Raji (cell line): ENCODE data around the gene SLC8A3.

Experiments used
- POLR2A ChIP-seq: IDR thresholded peaks from 2 replicates; pipeline ENCODE4 v1.6.1; 2011; ENCODE audit warnings: low read depth, low read length, control low read depth; ENCODE audit not compliant: insufficient read depth

SLC8A3 gene

GRCh38 chr14:70177081-70177800, 11.5 kb downstream of the SLC8A3 start:
- TF ChIP-seq POLR2A, result no peak

- no peak for TF ChIP-seq POLR2A
Measured at GRCh38 chr14:70173569-70173968, 15.2 kb downstream of the SLC8A3 start.

- TF ChIP-seq POLR2A, result no peak
Measured at GRCh38 chr14:70171726-70172125, 17.0 kb downstream of the SLC8A3 start.

GRCh38 chr14:70170976-70171375, 17.8 kb downstream of the SLC8A3 start:
- TF ChIP-seq POLR2A, result no peak

DNA sequence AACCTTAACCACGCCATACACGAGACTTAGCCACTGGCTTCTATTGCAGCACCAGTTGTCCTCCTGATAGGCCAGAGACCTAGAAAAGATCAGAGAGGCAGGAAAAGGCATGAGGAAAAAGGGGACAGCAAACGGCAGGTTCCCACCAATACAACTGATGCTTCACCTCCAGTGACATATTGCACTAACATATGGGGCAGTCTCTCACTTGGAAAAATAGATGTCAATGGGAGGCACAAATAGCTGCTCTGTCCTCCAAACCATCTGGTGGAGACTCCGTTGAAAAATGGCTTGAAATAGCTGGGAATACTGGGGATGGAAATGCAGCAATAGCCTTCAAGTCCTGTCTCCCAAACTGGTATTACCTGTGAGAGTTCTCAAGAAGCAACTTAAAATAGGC, 20.3 kb downstream of the SLC8A3 start:
- no peak for TF ChIP-seq POLR2A

GRCh38 chr14:70166530-70167203, 22.1 kb downstream of the SLC8A3 start:
- TF ChIP-seq POLR2A, result no peak

DNA sequence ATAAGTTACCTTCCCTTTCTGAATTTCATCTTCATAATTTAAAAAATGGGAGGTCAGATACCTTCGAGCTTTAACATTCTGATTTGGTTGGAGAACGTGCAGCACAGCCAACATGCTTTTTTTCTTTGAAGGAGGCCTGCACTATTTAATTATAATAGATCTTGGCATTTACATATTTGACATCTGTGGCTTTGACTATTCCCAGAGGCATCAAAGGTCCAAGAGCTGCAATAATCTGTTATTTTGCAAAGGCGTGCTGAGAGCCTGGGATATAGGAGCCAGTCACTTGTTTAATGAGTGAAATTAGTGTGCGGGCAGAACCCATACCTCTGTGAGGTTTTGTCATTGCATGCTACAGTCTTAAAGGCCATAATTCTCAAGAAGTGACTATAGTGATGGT, 26.4 kb downstream of the SLC8A3 start:
- no peak for TF ChIP-seq POLR2A

DNA sequence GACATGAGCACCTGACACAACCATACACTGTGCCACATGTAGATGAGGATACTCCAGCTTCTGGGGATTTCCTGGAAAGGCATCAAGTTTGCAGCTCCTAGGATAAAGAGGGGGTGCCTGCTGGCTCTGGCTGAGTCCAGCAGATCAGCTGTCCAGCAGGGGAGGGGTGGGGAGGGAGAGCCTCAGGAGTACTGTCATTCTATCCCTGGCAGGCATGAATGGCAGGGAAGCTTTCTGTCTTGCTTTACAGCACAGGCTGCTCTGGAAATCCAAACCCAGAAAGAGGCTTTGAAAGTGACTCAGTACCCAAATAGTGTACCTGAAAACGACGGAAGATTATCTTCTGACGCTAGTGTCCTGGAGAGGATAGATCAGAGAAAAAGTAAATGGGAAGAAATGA, 32.2 kb downstream of the SLC8A3 start:
- no peak for TF ChIP-seq POLR2A

DNA sequence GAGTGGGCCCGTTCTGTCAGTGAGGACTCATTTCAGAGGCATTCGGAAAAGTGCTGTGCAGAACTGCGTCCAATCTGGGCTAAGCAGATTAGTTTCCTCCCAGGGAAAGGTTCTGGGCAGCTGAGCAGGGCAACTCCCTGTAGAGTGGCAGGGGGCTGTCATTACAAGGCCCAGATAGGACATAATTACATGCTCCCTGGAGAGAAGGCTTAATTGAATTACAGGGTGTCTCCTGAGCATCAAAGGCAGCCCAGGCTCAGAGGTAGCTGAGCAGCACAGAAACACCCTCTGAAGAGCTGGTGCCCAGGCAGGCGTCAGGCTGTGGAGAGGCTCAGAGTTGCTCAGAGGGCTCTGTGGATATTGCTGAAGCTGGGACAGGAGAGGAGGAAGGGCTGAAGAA, 36.0 kb downstream of the SLC8A3 start:
- no peak for TF ChIP-seq POLR2A

- TF ChIP-seq POLR2A, result no peak
Measured at GRCh38 chr14:70152081-70152480, 36.7 kb downstream of the SLC8A3 start.

- TF ChIP-seq POLR2A, result no peak
Measured at GRCh38 chr14:70149596-70150165, 39.1 kb downstream of the SLC8A3 start.

- no peak for TF ChIP-seq POLR2A
Measured at GRCh38 chr14:70148911-70149595, 39.7 kb downstream of the SLC8A3 start.

DNA sequence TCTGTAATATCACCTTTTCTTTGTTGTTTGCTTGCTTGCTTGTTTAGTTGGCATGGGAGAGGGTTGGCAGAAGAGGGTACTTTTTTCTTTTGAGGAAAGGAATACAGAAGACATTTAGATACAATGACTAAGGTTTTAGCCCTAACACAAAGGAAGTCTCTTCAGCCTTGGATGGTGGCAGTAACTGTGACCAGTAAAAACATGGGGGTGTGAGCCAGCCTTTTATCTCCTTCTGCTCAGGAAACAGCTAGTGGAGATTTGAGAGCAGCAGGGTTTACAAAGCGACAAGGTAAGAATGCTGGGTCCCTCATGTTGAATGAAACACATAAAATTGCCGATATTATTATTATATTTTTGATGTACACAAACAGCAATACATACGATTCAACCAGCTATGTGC, 40.4 kb downstream of the SLC8A3 start:
- TF ChIP-seq POLR2A, result no peak

DNA sequence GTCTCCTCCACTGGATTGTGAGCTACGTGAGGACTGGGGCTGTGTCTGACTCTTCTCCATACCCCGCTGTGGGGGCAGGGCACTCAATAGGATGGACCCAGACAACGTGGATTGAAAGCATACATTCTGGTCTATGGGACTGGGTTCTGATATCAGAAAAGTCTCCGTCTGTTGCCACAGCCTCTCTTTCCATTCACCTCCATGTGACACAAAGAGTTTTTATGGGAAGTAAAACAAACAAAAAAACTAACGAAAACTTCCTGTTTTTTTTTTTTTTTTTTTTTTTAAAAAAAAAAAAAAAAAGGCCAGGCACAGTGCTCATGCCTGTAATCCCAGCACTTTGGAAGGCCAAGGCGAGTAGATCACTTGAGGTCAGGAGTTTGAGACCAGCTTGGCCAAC, 44.7 kb downstream of the SLC8A3 start:
- no peak for TF ChIP-seq POLR2A

DNA sequence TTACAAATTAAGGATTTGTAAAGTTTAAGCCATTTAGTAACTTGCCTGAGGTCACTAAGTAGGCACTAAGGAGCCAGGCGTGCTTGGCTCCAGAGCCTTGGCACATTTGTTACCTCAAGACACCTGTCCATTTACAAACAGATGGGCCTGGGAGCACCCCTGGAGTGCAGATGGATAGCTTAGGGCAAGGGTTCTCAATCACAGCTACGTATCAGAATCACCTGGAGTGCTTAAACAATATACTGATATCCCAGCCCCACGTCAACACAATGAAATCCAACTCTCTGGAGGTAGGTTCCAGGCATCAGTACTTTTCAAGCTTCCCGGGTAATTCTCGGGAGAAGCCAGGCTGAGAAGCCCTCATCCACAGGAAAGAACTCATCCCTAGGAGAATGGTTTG, 45.4 kb downstream of the SLC8A3 start:
- no peak for TF ChIP-seq POLR2A

DNA sequence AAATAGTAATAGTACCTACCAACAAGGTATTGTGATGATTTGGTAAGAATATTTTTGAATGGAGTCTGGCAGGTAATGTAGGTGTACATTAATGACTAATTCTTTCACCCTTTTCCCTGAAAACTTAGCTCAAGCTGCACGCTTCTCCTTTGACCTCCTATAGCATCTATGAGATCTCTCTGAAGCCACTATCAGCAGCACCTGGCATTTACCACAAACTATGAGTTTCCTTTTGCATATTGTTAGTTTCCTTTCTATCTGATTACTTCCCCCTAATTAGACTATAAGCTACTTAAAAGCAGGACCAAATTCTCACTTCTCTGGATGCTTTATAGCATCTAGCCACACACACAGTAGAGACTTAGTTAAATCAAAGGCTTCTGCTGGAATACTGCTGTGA, 48.1 kb downstream of the SLC8A3 start:
- no peak for TF ChIP-seq POLR2A
